Adipocyte (in vitro differentiated cells): ENCODE measurements around the gene TGM5.

ENCODE experiments used
- DNase-seq: peaks from one replicate; pipeline ENCODE4 v3.0.0-alpha.2; 2015; ENCODE audit warnings: low read depth
- H3K27me3 ChIP-seq: replicated peaks from 2 replicates; pipeline ENCODE4 v1.7.0; 2013; ENCODE audit warnings: mild to moderate bottlenecking, low read length, moderate library complexity; ENCODE audit not compliant: control insufficient read depth, insufficient read depth
- H3K36me3 ChIP-seq: 2 replicates; pipeline ENCODE4 v1.7.0; 2013; ENCODE audit warnings: low read length, mild to moderate bottlenecking, moderate library complexity; ENCODE audit not compliant: control insufficient read depth, insufficient read depth, severe bottlenecking
- H3K4me1 ChIP-seq: 2 replicates; pipeline ENCODE4 v1.7.0; 2013; ENCODE audit warnings: mild to moderate bottlenecking, low read length, moderate library complexity; ENCODE audit not compliant: control insufficient read depth, insufficient read depth
- H3K4me3 ChIP-seq: 2 replicates; pipeline ENCODE4 v1.7.0; 2013; ENCODE audit warnings: mild to moderate bottlenecking, low read length, moderate library complexity
- H3K9ac ChIP-seq: 2 replicates; pipeline ENCODE4 v1.7.0; 2013; ENCODE audit warnings: mild to moderate bottlenecking, low read length, moderate library complexity
- H3K9me3 ChIP-seq: 2 replicates; pipeline ENCODE4 v1.7.0; 2013; ENCODE audit warnings: mild to moderate bottlenecking, low read length, moderate library complexity; ENCODE audit not compliant: control insufficient read depth

Gene TGM5

GRCh38 chr15:43258781-43259180, 7.9 kb downstream of the TGM5 start:
- no peak for DNase-seq
- H3K9me3 ChIP-seq = no peaks in the 10 kb centered on the region
- H3K36me3 ChIP-seq = no peaks in the 10 kb centered on the region
- no peak overlapping the region for H3K4me3 ChIP-seq
- H3K4me1 ChIP-seq = no peaks in the 10 kb centered on the region
- peaks cover 62% of the 10 kb centered on the region for H3K27me3 ChIP-seq
- H3K9ac ChIP-seq = no peak overlapping the region

- H3K4me1 ChIP-seq = no peaks in the 10 kb centered on the region
- H3K9ac ChIP-seq = no peak overlapping the region
- H3K27me3 ChIP-seq = peaks cover 57% of the 10 kb centered on the region
- H3K4me3 ChIP-seq = no peak overlapping the region
- DNase-seq = no peak
- no peaks in the 10 kb centered on the region for H3K9me3 ChIP-seq
- H3K36me3 ChIP-seq = no peaks in the 10 kb centered on the region
These were observed 10.4 kb downstream of the TGM5 start for GRCh38 chr15:43256341-43256740.

GRCh38 chr15:43255376-43255775, 11.4 kb downstream of the TGM5 start:
- no peaks in the 10 kb centered on the region for H3K36me3 ChIP-seq
- no peaks in the 10 kb centered on the region for H3K9me3 ChIP-seq
- H3K4me3 ChIP-seq = no peak overlapping the region
- H3K4me1 ChIP-seq = no peaks in the 10 kb centered on the region
- DNase-seq = no peak
- H3K9ac ChIP-seq = no peak overlapping the region
- H3K27me3 ChIP-seq = peaks cover 52% of the 10 kb centered on the region

- H3K9me3 ChIP-seq = no peaks in the 10 kb centered on the region
- no peak overlapping the region for H3K9ac ChIP-seq
- no peaks in the 10 kb centered on the region for H3K4me1 ChIP-seq
- no peak overlapping the region for H3K4me3 ChIP-seq
- peaks cover 46% of the 10 kb centered on the region for H3K27me3 ChIP-seq
- DNase-seq = peak; percentile 7
- H3K36me3 ChIP-seq = no peaks in the 10 kb centered on the region
These were observed 13.0 kb downstream of the TGM5 start for GRCh38 chr15:43253431-43254403.

- no peak for DNase-seq
- H3K4me3 ChIP-seq = no peak overlapping the region
- H3K4me1 ChIP-seq = peaks cover 3% of the 10 kb centered on the region
- H3K9ac ChIP-seq = no peak overlapping the region
- H3K9me3 ChIP-seq = no peaks in the 10 kb centered on the region
- H3K36me3 ChIP-seq = no peaks in the 10 kb centered on the region
- peaks cover 38% of the 10 kb centered on the region for H3K27me3 ChIP-seq
These were observed 14.9 kb downstream of the TGM5 start for GRCh38 chr15:43251871-43252250.

GRCh38 chr15:43251185-43251870, 15.4 kb downstream of the TGM5 start:
- Histone ChIP-seq H3K4me1 (peaks cover 3% of the 10 kb centered on the region), H3K4me3 (no peak overlapping the region), H3K9ac (no peak overlapping the region), H3K9me3 (no peaks in the 10 kb centered on the region), H3K36me3 (no peaks in the 10 kb centered on the region), H3K27me3 (peaks cover 37% of the 10 kb centered on the region)
- no peak for DNase-seq

GRCh38 chr15:43250785-43251184, 15.9 kb downstream of the TGM5 start:
- H3K27me3 ChIP-seq = peaks cover 36% of the 10 kb centered on the region
- no peak overlapping the region for H3K4me3 ChIP-seq
- H3K4me1 ChIP-seq = peaks cover 3% of the 10 kb centered on the region
- no peaks in the 10 kb centered on the region for H3K36me3 ChIP-seq
- DNase-seq = no peak
- no peaks in the 10 kb centered on the region for H3K9me3 ChIP-seq
- H3K9ac ChIP-seq = no peak overlapping the region

GRCh38 chr15:43249699-43250203, 17.0 kb downstream of the TGM5 start:
- DNase-seq = peak; percentile 11
- H3K9me3 ChIP-seq = no peaks in the 10 kb centered on the region
- peaks cover 3% of the 10 kb centered on the region for H3K4me1 ChIP-seq
- no peak overlapping the region for H3K4me3 ChIP-seq
- no peak overlapping the region for H3K9ac ChIP-seq
- no peaks in the 10 kb centered on the region for H3K36me3 ChIP-seq
- H3K27me3 ChIP-seq = peaks cover 32% of the 10 kb centered on the region

GRCh38 chr15:43249236-43249635, 17.5 kb downstream of the TGM5 start:
- peaks cover 27% of the 10 kb centered on the region for H3K27me3 ChIP-seq
- H3K36me3 ChIP-seq = no peaks in the 10 kb centered on the region
- no peak overlapping the region for H3K4me3 ChIP-seq
- no peaks in the 10 kb centered on the region for H3K9me3 ChIP-seq
- peaks cover 3% of the 10 kb centered on the region for H3K4me1 ChIP-seq
- no peak overlapping the region for H3K9ac ChIP-seq
- DNase-seq = no peak

- H3K9ac ChIP-seq = no peak overlapping the region
- no peak overlapping the region for H3K4me3 ChIP-seq
- peaks cover 13% of the 10 kb centered on the region for H3K27me3 ChIP-seq
- DNase-seq = no peak
- peaks cover 6% of the 10 kb centered on the region for H3K4me1 ChIP-seq
- H3K9me3 ChIP-seq = no peaks in the 10 kb centered on the region
- H3K36me3 ChIP-seq = no peaks in the 10 kb centered on the region
These were observed 20.4 kb downstream of the TGM5 start for GRCh38 chr15:43246261-43246774.

- H3K9me3 ChIP-seq = no peaks in the 10 kb centered on the region
- H3K4me3 ChIP-seq = no peak overlapping the region
- H3K36me3 ChIP-seq = no peaks in the 10 kb centered on the region
- peaks cover 19% of the 10 kb centered on the region for H3K4me1 ChIP-seq
- DNase-seq = no peak
- no peak overlapping the region for H3K9ac ChIP-seq
- peaks cover 13% of the 10 kb centered on the region for H3K27me3 ChIP-seq
These were observed 22.6 kb downstream of the TGM5 start for GRCh38 chr15:43244092-43244491.
